HG02642 (cell line): ENCODE results near the gene KCTD16.

Experiments used
- ATAC-seq: cut with Tn5 transposase; IDR thresholded peaks from one replicate; pipeline ENCODE4 v1.9.1; 2021; ENCODE audit warnings: mild to moderate bottlenecking; ENCODE audit not compliant: unreplicated experiment, poor library complexity

KCTD16 gene

DNA sequence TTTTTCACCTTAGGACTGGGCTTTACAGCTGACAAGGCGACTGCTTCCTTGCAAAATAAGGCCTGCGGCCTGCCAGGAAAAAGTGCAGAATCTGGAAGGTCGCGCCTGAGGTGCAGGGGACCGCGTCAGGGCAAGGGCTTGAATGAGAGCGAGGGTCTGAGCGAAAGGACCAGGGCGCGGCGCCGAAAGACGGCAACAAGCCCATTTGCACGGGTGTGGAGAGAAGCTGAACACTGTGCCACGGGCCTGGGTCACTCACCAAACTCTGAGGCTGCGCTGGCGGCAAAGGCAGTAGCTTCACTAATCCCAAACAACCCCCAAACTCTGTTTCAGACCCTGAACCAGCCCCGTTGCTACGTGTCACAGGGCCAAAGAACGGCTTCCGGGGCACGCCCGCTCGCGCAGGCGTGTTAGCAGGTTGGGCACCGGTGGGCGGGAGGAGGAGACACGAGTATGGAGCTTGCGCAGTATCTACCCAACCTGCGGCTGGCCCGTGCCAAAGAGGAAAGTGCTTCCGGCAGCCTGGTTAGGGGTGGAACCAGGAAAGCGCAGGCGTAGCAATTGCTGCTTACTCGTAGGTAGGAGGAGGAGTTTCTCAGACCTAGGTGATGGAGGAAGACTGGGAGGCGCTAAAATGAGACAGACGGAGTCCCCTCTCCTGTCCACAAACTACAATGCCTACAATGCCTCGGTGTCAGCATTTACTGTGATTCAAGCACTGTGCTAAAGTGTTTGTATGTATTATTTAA lies at the start of gene KCTD16, which contains the start of gene YIPF5:
KCTD16 (plus strand) TSS at position 598 of the 749 bp plus-strand sequence.
YIPF5 (minus strand) TSS at position 384 of the 749 bp plus-strand sequence. CDS start 704 bp downstream, outside the sequence.
- peak; percentile 100 for ATAC-seq

DNA sequence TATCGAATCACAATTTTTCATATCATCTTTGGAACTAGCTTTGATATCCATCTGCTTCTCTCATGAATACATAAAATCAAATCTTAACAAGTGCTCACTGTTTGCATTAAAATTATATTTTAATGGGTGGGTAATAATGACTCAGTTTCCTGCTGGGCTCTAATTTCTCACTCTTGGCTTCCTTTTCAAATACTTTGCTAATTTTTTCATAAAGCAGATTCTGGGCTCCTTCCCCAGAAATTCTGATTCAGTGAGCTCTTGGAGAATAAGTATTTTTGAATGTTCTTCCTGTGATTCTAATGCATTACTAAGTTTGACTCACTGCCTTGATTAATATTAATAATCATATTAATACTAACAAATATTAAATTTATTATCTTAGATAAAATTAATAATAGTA lies 49.1 kb upstream of the KCTD16 start:
- no peak for ATAC-seq

DNA sequence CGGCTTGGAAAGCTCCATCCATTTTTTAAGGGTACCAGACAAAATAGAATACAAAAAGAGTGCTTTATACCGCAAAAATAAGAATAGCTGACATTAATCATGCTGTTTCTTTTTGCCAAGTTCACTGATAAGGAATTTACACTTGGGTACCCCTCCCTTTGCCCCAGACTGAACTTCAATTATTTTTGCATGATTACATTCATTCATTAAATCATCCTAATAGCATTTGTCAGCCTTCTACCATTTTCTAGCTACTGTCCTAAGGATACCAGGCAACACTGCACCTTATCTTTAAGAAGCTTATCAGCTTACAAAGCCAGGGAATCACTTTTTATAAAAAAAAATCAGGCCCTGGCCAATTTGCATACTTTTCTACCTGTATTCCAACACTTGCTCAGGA lies 48.6 kb upstream of the KCTD16 start:
- ATAC-seq, result no peak

DNA sequence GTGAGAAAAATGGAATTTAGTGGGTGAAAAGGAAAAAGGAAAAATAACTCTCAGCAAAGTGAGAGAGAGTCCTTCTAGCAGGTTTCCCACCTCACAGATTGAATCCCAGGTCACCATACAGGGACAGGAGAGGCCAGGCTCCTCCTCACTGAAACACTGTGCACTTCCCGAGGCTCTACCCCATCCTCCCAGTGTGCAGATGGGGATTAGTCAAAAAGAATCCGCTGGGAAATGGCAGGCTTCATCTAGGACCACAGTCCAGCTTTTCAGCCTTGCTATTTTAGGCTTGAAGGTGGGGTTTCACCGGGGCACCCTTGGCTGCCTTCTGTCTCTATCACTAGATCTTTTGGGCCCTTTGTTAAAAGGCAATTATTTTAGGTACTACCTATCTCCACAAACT lies 48.0 kb upstream of the KCTD16 start:
- no peak for ATAC-seq

DNA sequence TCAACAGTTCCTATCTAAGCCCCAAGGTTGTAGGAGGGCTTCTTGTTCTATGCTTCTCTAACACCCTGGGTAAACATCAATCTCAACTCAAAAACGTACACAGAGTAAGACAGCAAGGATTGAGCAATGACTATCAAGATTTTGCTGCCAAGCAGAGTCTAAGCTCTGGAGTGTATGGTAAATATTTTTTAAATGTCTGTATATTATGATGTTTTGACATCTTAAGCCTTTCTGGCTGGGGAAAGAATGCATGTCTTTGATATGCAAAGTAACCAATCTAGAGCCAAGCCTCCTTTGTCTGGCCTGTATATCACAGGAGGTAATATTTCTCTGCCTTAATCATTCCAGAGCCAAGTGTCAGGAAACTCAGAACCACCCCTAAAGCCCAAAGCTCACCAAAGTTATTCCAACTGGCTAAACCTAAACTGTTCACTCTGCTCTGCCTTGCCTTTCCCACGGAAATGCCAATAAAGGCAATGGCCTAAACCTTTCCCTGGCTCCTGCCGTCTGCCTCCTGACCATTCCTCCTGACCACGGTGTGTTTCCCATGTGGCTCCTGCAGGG lies 45.4 kb upstream of the KCTD16 start:
- ATAC-seq, result no peak

DNA sequence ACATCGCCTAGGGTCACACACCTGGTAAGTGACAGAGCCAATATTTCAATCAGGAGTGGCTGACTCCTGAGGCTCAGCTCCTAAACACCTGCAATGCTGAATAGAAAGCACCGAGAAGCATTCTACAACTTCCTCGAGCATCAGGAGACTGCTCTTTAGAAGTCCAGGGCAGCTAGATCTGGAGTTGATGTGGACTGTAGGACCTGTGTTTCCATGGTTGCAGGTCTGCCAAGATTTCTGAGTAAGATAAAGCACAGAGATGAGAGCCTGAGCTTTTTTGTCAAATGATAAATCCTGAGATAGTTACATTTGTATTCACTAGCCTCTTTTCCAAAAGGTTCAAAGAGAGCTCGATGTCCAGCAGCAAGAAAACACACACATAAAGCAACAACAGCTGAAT lies 44.0 kb upstream of the KCTD16 start:
- ATAC-seq, result no peak

DNA sequence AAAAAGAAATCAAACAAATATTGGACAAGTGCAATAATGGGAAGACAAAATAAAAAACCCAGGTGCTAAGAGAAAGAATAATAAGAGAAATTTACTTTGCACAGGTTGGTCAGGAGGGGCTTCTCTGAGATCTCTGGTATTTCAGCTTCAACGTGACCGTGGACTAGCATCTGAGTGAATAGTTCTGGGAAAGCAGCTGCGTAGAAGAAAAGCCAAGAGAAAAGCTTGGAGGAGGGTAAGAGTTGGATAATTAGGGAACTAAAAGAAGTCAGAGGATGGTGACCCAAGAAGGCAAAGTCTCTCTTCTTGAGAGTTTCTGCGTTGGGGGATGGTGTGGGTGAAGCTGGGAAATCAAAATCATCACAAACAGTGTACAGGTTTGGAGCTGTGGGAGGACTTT lies 41.8 kb upstream of the KCTD16 start:
- no peak for ATAC-seq

DNA sequence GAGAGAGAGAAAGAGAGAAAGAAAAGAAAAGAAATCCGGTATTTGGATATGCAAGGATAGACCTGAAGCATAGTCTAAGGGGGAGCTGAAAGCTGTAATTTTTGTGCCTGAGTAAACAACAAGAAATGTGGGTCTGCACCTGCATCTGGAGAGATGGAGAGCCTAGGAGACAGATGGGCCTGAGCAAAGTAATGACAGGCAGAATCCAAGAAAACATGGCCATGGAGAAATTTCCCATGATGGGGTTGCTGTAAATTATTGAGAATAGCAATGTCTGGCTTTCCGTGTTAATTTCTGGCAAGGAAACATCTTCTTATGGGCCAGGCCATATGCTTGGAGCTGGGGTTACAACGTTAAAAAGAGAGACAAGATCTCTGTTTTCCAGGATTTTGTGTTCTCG lies 40.4 kb upstream of the KCTD16 start:
- no peak for ATAC-seq

DNA sequence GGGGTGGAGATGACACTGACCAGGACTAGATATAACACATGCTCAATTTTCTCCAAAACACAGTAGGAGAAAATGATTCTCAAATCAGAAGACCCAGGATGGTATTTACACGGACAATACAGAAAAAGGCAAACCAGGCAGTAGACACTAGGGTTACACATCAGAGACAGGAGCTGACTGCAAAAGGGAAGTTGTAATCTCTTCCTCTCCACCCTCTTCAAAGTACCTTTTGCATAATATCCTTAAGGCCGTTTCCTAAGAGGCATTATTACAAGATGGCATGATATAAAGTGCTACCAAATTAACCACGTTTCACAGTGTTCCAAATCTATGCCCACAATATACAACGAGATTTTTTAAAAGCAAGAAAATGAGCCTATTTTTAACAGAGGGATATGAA lies 39.4 kb upstream of the KCTD16 start:
- ATAC-seq, result no peak

DNA sequence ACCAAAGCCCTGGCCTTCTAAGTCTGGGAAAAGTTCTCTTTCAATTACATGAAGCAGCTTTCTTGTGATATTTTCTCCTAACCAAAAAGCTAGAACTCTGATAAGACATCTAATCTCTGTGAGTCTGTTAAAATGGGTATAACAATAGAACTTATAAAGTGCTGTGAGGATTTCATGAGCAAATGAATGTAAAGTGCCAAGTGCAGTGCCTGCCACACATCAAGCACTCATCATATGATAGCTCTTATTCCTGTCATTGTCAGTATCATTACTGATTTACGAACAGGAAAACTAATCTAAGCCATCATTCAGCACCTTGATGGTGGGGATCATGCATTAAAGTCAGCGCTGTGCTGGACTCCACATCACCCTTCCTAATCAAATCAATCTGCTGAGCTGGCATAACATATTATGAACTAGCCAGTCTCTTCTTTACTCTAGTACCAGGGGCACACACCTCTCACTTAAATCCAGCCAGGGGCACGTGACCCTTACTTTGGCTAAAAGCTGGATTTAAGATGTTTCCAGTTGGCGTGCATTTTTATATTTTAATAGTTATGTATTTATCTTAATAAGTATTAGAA lies 37.5 kb upstream of the KCTD16 start:
- ATAC-seq, result no peak

DNA sequence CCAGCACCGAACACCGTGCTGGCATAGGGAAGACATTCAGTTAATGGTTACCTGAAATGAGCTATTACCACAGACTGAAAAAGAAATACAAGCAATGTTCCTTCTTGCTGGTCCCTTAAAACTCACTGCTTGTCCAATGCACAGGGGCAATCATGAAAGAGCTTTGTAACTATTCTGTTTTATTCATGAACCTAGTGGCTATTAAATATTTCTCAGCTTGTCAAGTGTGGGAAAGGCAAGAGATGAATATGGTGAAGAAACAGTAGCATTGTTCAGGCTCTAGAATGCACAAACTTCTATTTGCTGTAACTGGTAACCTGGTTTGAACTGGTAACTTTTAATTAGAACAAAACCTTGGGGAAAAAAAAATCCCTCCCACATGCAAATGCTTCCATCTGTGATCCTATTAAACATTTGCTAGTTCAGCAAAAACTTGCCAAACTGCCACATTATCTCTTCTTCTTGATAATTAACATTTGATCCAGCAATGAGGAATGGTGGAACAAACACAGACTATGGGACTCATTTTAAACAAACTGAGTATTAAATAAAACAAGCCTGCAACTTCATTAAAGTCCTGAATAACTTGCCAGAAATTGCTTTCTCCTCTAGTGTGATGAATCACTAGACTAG lies 36.4 kb upstream of the KCTD16 start:
- no peak for ATAC-seq

DNA sequence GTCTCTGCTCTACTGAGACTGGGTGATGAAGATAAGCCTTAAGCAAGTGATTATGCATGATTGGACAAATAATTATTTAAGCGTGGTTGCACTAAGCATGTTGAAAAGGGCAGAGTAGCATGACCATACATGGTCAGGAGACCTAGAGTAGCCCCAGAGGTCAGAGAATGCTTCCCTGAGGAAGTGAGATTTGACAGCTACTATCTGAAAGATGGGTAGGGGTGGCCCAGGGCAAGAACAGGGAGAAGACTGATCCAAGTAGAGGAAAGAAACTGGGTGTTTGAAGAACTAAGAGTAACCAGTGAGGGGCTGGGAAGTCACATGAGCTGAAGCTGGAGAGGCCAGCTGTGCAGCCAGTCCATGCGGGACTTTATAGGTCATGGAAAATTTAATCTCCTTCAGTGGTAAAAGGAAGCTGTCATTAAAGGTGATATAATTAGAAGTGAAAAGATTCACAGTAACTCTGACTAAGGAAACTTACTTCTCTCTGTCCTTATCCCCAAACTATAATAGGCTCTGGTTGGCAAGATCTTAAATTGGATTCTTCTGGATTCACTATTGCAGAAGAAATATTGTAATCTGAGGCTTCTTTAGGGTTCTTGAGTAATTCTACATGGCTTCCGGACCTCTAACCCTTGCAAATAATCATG lies 35.4 kb upstream of the KCTD16 start:
- no peak for ATAC-seq

DNA sequence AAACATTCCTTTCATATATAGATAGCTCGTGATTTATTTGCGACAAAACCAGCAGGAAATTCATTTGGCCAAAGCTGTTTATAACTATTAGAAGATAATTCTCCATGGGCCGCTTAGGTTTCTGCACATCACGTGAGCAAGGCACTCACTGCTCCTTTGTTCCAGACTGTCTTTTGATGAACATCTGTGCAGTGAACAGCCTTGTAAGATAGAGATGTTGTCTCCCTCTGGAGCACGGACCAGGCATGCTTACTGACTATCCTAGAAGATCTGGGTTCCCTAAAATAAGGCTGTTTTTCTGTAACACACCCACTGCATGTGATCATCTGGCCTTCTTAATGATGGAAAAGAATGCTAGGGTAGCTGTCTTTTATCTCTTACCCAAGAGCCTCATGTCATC lies 31.1 kb upstream of the KCTD16 start:
- ATAC-seq, result no peak

DNA sequence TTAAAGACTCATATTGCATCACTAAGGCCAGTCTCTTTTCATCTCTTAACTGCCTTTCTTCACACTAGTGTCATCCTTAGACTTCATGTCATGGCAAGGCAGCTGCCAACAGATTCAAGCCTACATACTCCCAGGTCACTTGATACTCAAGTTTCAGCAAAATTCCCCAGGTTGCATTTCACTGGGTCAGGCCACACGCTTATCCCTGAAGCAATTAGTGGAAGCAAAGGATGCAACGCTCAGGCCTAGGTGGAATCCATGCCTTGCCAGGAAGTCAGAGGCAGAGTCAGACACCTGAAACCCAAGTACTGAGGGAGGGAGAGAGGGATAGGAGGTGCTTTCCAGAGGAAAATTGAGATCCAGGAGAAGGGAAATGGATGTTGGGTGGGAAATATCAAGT lies 29.1 kb upstream of the KCTD16 start:
- ATAC-seq, result no peak

DNA sequence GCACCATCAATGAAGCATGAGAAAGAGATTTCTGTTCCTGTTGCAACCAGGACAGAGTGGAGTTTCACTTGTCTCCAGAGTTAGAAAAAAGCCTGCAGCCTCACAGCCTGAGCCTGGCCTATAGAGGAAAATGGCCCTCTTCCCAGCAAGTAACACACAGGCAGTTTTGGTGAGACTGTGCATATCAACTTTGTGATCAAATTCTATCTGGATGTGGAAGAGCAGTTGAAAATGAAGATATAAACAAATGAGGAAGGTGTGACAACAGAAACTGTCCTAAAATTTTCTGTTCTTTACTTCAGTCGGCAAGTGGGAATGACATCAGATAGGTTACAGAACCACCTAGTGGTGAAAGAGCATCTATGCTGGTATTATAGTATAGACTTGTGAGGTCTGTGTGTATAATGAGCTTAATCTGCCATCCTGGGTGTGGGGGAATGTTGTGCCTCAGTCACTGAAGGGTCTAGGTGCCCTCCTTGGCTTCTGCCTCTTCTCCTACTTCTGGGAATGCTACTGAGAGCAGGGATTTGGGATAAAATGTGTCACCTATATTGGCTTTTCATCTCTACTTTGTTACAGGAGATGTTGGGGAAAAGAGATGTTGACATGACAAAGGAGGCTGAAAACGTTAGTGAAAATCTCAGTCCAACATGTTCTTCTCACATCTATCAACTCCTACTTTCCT lies 28.4 kb upstream of the KCTD16 start:
- ATAC-seq, result peak; percentile 97

DNA sequence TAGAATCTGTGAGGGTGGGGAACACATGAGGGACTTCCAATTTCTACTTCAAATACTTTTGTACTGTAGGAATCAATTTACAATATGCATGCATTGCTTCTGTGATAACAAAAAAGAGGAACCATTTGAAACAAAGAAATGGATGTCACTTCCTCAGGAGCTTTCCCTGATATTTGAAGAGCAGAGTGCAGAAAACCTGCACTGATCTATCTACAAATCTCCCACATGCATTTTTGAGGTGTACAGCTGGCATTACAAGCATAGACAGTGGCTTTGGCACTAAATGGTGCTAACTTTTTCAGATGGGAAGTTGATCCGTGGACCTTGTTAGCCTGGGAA lies 27.9 kb upstream of the KCTD16 start:
- no peak for ATAC-seq

DNA sequence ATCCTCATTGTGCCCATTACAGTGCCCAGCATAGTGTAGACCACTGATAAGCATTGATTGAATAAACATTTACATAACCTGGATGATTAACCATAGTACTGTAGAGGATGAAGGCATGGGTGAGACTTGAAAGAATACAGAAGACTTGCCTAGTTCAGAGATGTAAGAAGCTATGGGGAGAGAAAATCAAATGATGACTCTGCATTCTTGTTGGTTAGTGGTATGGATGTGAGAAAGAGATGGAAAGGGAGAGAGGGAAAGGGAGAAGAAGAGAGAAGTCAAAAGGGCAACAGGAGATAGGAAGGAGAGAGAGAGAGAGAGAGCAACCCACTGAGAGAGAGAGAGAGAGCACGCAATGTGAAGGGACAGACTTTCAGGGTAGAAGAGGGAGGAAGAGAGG lies 27.0 kb upstream of the KCTD16 start:
- ATAC-seq, result no peak

DNA sequence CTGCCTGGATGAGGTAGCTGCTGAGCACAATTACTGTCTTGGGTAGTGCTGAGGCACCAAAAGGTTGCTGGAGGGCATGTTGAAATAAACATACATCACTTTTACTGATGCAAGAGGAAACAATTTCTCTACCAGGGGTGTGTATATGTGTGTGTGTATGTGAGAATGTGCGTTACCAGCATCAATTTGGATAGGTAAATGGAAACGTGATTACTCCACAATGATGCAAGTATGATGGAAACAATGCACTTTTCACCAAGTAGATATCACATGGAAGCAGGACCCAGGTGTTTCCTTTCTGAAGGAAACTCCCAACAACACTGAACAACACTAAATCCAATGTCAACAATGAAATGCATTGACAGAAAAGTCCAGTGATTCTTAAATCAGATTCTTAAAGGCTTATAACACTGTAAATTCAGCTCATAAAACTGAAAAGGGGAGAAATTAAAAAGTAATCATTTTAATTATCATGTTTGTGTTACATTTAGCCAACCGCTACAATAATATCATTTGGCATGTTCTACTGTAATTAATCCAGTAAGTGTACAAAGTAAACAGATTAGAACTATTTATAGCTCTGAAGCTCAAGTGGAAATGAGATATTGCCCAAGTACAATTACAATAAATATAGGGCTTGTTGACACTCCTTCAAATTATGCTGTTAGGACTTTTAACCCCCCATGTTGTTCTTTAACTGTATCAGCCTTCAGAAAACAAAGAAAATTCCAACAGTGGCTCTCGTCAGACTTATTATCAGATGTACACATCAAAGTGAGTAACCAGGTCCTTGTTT lies 25.5 kb upstream of the KCTD16 start:
- no peak for ATAC-seq

DNA sequence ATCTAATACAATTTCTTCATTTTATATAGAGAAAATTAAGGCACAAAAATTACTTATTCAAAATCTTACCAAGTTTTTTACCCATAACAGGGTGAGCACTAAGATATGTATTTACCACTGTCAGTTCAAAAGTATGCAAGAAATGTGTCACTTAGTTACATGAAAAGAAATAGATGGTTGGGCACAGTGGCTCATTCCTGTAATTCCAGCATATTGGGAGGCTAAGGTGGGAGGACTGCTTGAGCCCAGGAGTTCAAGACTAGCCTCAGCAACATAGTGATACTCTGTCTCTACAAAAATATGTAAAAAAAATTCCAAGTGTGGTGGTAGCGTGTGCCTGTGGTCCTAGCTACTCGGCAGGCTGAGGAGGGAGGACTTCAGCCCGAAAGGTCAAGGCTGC lies 19.6 kb upstream of the KCTD16 start:
- ATAC-seq, result no peak

DNA sequence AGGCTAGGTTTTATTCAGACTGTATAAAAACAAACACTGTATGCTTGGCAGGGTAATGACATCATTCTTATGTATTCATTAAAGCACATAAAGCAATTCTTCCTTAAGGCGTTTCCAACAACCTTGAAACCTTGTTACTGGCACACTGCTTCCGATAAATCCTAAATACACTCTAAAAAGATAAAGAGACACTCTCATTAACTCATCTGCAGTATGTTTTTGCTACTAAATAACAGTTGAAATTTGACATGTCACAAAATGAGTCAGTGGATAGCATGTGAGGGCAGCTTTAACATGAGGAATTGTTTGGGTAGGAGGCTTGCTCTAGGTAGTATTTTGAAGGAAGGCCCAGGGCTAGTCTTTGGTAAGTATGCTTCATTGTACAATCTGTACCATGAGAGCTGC lies 13.9 kb upstream of the KCTD16 start:
- no peak for ATAC-seq
